ENCODE measurements around the gene RPL10. TPM values are rescaled to one million over a fixed set of nuclear protein-coding genes. Genes with fewer than 3 reads are reported as not detected.

Gene RPL10
- total RNA-seq, 4 donors from 2014 or later: 6,220 to 8,957 (median 7,673) TPM

- peak; percentile 24 for ATAC-seq (ENCODE audit: low FRiP score)
- TF ChIP-seq CTCF (IDR thresholded peaks at IDR 0.05): no peak
- DNase-seq (ENCODE audit: low spot score): no peak
These were observed 38.3 kb downstream of the RPL10 start for GRCh38 chrX:154436374-154436982.

- DNase-seq (ENCODE audit: low spot score): no peak
- TF ChIP-seq CTCF (IDR thresholded peaks at IDR 0.05): no peak
- peak; percentile 37 for ATAC-seq (ENCODE audit: low FRiP score)
These were observed 39.0 kb downstream of the RPL10 start, which contains the start of gene GDI1 for GRCh38 chrX:154436983-154437752. Gene GDI1, plus strand, starts transcription at chrX:154437154. Its CDS starts 101 bp downstream, at chrX:154437255.

- no peak for TF ChIP-seq CTCF (IDR thresholded peaks at IDR 0.05)
- no peak for DNase-seq (ENCODE audit: low spot score)
- ATAC-seq (ENCODE audit: low FRiP score): no peak
These were observed 40.1 kb downstream of the RPL10 start for GRCh38 chrX:154437971-154438893.

- no peak for TF ChIP-seq CTCF (IDR thresholded peaks at IDR 0.05)
- DNase-seq (ENCODE audit: low spot score) (no peak), ATAC-seq (ENCODE audit: low FRiP score) (no peak)
These were observed 41.7 kb downstream of the RPL10 start for GRCh38 chrX:154439841-154440240.

- no peak for DNase-seq (ENCODE audit: low spot score)
- no peak for ATAC-seq (ENCODE audit: low FRiP score)
- no peak for TF ChIP-seq CTCF (IDR thresholded peaks at IDR 0.05)
These were observed 42.6 kb downstream of the RPL10 start for GRCh38 chrX:154440623-154441357.

- ATAC-seq (ENCODE audit: low FRiP score) (no peak), DNase-seq (ENCODE audit: low spot score) (no peak)
- TF ChIP-seq CTCF (IDR thresholded peaks at IDR 0.05): no peak
These were observed 43.4 kb downstream of the RPL10 start for GRCh38 chrX:154441564-154441963.
